GM12864 (cell line): Measurements from ENCODE around the gene SH3PXD2A.
A peak's percentile ranks its signal among the peaks of the same experiment; 100 is the strongest.
"Not testable (repeated sequence)": the region's sequence is repeated elsewhere in the genome, so short reads cannot be mapped to it uniquely, and the experiment has no call there.

Experiments used
- DNase-seq: peaks from one replicate; pipeline ENCODE4 v3.0.0-alpha.2; 2011; ENCODE audit warnings: low read depth
- H3K4me3 ChIP-seq: 2 replicates; pipeline ENCODE4 v1.5.1; 2011; ENCODE audit warnings: mild to moderate bottlenecking, low read depth, low read length, control low read depth
- CTCF ChIP-seq: IDR thresholded peaks from 2 replicates; pipeline ENCODE4 v1.5.1; 2011; ENCODE audit warnings: low read depth, mild to moderate bottlenecking, moderate library complexity, low read length, control low read depth, inconsistent platforms; ENCODE audit errors: missing control alignments

The SH3PXD2A gene

GRCh38 chr10:103781329-103782061, 73.9 kb downstream of the SH3PXD2A start:
- H3K4me3 ChIP-seq, result no peak overlapping the region
- TF ChIP-seq CTCF, result peak; percentile 37
- no peak for DNase-seq

DNA sequence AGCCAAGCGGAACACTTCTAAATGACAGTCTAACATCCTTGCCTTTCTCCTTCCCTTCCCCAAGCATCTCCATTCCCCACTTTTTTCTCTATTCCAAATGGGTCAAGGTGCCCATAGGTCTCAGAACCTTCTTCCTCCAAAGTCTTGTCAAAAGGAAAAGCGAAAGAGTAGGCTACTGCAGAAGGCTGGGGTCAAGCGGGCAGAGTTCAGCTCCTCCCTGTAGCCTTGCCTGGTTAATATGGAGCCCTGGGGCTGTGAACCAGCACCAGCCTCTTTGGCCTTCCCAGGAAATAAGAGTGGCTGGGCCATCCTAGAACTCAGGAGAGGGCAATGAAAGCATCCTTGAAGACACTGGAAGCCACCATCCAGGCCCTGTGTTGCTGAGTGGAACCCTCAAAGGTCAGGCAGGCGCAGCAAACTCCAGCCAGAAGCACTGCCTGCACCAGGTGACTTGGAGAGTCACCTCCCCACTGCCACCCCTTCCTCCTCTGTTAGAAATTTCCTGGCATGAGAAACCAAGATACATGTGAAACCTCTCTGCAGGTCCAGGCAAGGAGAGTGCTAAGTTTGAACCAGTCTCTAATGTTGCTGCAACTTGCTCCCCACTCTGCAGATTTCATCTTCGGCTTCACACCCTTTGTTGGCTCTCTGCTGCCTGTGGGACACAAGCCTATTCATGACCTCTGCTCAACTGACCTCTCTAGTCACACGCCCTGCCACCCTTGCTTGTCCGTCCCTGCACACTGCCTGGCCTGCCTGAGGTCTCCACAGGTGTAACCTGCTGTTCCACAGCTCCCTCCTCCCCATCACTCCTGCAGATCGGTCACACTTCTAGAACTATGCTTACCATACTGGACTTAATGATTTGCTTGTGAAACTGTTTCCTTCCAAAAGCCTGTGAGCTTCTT, 74.9 kb downstream of the SH3PXD2A start:
- H3K4me3 ChIP-seq, result no peak overlapping the region
- no peak for TF ChIP-seq CTCF
- no peak for DNase-seq

DNA sequence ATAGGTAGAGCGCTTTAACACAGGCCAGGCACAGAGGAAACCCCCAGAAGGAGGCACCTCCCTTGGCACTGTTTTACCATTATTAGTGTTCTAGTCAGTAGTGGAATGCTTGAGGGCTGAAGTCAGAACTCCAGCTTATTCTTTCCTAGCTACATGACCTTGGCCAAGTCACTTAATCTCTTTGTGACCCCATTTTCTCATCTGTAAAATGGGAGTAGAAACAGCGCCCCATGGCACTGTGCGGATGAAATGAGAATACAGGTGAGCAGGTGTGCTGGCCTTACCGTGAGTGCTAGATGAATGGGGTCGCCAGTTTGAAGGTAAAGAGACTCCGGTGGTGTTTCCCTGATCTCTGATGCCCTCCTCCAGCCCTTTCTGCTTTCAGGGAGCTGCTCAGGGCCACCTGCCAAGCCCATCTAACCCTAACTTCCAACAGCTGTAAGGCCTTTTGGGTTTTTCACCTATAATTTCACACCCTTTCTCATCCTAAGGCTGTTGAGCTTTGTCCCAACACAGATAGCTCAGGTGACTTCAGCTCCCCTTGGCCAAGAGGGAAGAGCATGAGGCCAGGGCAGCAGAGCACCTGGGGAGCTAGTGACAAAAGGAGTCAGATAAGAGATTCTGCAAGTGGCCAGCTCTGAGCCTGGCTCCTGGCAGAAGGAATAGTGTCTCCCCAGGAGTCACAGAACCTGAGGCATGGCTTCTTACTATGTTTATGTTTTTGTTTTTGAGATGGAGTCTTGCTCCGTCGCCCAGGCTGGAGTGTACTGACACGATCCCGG, 76.8 kb downstream of the SH3PXD2A start:
- DNase-seq, result no peak
- TF ChIP-seq CTCF, result no peak
- no peak overlapping the region for H3K4me3 ChIP-seq

DNA sequence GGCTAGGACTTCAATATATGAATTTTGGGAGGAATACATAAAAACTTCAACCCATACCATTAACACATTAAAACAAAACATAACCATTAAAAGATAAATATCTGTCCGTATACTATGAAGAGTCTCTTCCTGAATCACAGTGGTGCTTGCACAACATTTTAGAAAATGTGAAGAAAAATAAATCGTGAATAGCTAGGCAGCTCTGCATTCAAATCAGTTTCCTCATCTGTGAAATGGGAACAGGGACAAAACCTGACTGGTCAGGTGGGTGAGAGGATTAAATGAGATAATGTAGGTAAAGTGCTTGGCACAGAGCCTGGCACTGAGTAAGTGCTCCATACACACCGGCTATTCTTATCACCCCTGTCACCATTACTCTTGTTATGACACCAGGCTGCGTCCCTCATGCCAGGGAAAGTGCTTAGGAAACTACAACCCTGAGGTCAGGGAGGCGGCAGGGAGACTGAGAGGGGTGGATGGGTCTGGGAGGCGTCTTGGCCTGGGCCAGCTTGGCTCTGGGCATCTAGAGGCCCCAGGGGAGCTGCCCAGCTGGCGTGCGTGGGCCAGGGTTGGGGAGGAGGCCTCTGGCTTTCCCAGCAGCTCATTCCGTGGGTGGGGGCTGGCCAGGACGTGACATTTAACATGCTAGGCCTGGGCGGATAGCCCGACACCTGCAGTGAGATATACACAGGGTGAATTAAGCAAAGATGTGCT, 78.3 kb downstream of the SH3PXD2A start:
- H3K4me3 ChIP-seq, result no peak overlapping the region
- no peak for TF ChIP-seq CTCF
- no peak for DNase-seq

DNA sequence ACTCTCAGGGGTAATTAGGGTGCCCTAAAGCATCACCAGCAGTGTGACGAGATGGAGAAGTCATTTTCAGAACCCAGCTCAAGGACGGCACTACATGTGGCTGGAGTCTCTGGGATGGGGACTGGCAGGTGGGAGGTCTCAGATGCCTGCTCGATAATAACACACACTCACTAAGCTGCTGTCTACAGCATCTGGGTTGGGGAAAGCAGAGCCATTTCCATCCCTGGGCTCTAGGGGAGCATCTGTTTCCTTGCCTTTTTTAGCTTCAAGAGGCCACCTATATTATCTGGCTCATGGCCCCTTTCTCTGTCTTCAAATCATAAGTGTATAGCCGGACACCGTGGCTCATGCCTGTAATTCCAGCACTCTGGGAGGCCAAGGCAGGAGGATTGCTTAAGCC, 79.6 kb downstream of the SH3PXD2A start:
- no peak for TF ChIP-seq CTCF
- no peak for DNase-seq
- H3K4me3 ChIP-seq, result no peak overlapping the region

GRCh38 chr10:103772846-103773245, 82.5 kb downstream of the SH3PXD2A start:
- DNase-seq, result not testable (repeated sequence)
- H3K4me3 ChIP-seq, result peak overlapping the region; percentile 71
